K562 (cell line): ENCODE results near the gene CYP11A1. TPM values are rescaled to one million over a fixed set of nuclear protein-coding genes. Genes with fewer than 3 reads are reported as not detected.

Source experiments
- ARID1B ChIP-seq: fragments of 450-650 bp; IDR thresholded peaks from 2 replicates; pipeline ENCODE4 v1.6.1; 2016; ENCODE audit warnings: antibody characterized with exemption, mild to moderate bottlenecking, inconsistent platforms
- ATF6 ChIP-seq: sonication (generic); formaldehyde crosslinking; IDR thresholded peaks from 2 replicates; pipeline ENCODE4 v1.4.0; 2020; ENCODE audit warnings: mild to moderate bottlenecking, missing genetic modification reagents
- CC2D1A ChIP-seq: fragments of 450-650 bp; IDR thresholded peaks from 2 replicates; pipeline ENCODE4 v1.6.1; 2017; ENCODE audit warnings: mild to moderate bottlenecking
- CHD7 ChIP-seq: fragments of 200-600 bp; sonication (generic); IDR thresholded peaks from one replicate; pipeline ENCODE4 v1.6.1; 2012; ENCODE audit warnings: mild to moderate bottlenecking, low read depth, low read length, inconsistent platforms
- EHMT2 ChIP-seq: fragments of 450-650 bp; IDR thresholded peaks from 2 replicates; pipeline ENCODE4 v1.6.1; 2018; ENCODE audit warnings: antibody characterized with exemption
- ELF2 ChIP-seq: fragments of 250-450 bp; sonication (Bioruptor Pico); IDR thresholded peaks from 2 replicates; pipeline ENCODE4 v1.5.0; 2021; ENCODE audit warnings: mild to moderate bottlenecking
- EP300 ChIP-seq: IDR thresholded peaks from 2 replicates; pipeline ENCODE4 v1.6.1; 2012; ENCODE audit warnings: low read length, improper control_type of control experiment
- KLF10 ChIP-seq: fragments of 250-450 bp; sonication (Bioruptor Pico); IDR thresholded peaks from 2 replicates; pipeline ENCODE4 v1.6.1; 2021; ENCODE audit warnings: matching md5 sums
- LEF1 ChIP-seq: fragments of 450-650 bp; IDR thresholded peaks from 2 replicates; pipeline ENCODE4 v1.6.1; 2016; ENCODE audit warnings: mild to moderate bottlenecking
- NCOA1 ChIP-seq: fragments of 450-650 bp; IDR thresholded peaks from 2 replicates; pipeline ENCODE4 v1.6.1; 2016; ENCODE audit warnings: low read depth
- NCOR1 ChIP-seq: fragments of 450-650 bp; IDR thresholded peaks from 2 replicates; pipeline ENCODE4 v1.6.1; 2016; ENCODE audit warnings: mild to moderate bottlenecking, moderate library complexity
- NRF1 ChIP-seq, 2 experiments: fragments of 450-650 bp; IDR thresholded peaks in 1 of 2; conservative IDR thresholded peaks in 1 of 2; 2 replicates each; pipeline ENCODE4 v1.6.1; 2014; ENCODE audit warnings: mild to moderate bottlenecking in 2 of 2
- POLR2A ChIP-seq: fragments of 450-650 bp; conservative IDR thresholded peaks from 2 replicates; pipeline ENCODE4 v1.6.1; 2016
- RBM17 ChIP-seq: fragments of 200-400 bp; formaldehyde crosslinking; IDR thresholded peaks from 2 replicates; pipeline ENCODE4 v1.6.1; 2017; ENCODE audit warnings: low read depth, mild to moderate bottlenecking, low read length, borderline replicate concordance
- SETDB1 ChIP-seq: IDR thresholded peaks from one replicate; pipeline ENCODE4 v1.6.1; 2012; ENCODE audit warnings: low read length, control low read depth, inconsistent platforms
- XRCC4 ChIP-seq: IDR thresholded peaks from one replicate; pipeline ENCODE4 v1.6.1; 2011; ENCODE audit not compliant: insufficient read depth, insufficient read length; ENCODE audit errors: extremely low read depth
- ZBTB9 ChIP-seq: fragments of 450-650 bp; formaldehyde crosslinking; IDR thresholded peaks from 2 replicates; pipeline ENCODE4 v1.4.0; 2020; ENCODE audit warnings: mild to moderate bottlenecking, moderate library complexity
- ZNF586 ChIP-seq: fragments of 450-650 bp; formaldehyde crosslinking; conservative IDR thresholded peaks from 2 replicates; pipeline ENCODE4 v1.4.0; 2020; ENCODE audit warnings: mild to moderate bottlenecking, moderate library complexity
- polyA plus RNA-seq, 8 experiments: library from polyadenylated mRNA; depleted of rRNA in 4 of 8; stranded (reverse) in 5 of 8; unstranded in 3 of 8; fragments of >200 nt; fragmentation: Nextera tagmentation in 2 of 8; fragmentation: Illumina TruSeq in 1 of 8; extraction: Ambion mirVana in 2 of 8; extraction: Trizol in 1 of 8; gene quantifications; 2 replicates each; pipeline versions ENCODE4 v1.2.1 to v1.2.3, GENCODE V29; 2011 to 2014; ENCODE audit warnings: inconsistent platforms in 1 of 8, missing spikeins in 1 of 8
- total RNA-seq, 7 experiments: library from RNA; depleted of rRNA in 6 of 7; stranded (reverse); fragments of >200 nt in 6 of 7; fragmentation: Illumina TruSeq in 2 of 7; extraction: Trizol in 2 of 7; gene quantifications; 2 replicates each; pipeline versions ENCODE4 v1.2.1 to v1.2.3, GENCODE V29; 2011 to 2021; ENCODE audit warnings: low replicate concordance in 1 of 7

The CYP11A1 gene
- total and polyA plus RNA-seq, 9 of the 15 experiments (the other 6 are each of a cell fraction or from before 2014, with no cell fraction given) = 0.06 to 0.24 (median 0.10) TPM; not detected in 4

- no peak for TF ChIP-seq ZBTB9 (CRISPR knock-in tag)
- TF ChIP-seq KLF10 (CRISPR knock-in tag) = no peak
- TF ChIP-seq ATF6 (CRISPR knock-in tag) = no peak
- no peak for TF ChIP-seq ARID1B
- no peak for TF ChIP-seq POLR2A
- no peak for TF ChIP-seq NRF1 (conservative IDR thresholded peaks at IDR 0.05 in 1 of 2, IDR thresholded peaks at IDR 0.05 in 1 of 2)
- no peak; the same call in 1 of the 2 replicates for TF ChIP-seq NCOR1
- TF ChIP-seq ZNF586 (CRISPR knock-in tag) = no peak
- TF ChIP-seq ELF2 (CRISPR knock-in tag) = no peak
- no peak for TF ChIP-seq CC2D1A
- TF ChIP-seq LEF1 = peak; percentile 18; the same call in 1 of the 2 replicates
- peak; percentile 61 for TF ChIP-seq EP300
- TF ChIP-seq EHMT2 = no peak
- TF ChIP-seq XRCC4 = no peak
- TF ChIP-seq CHD7 = no peak
- TF ChIP-seq NCOA1 = no peak
- no peak for TF ChIP-seq SETDB1
- no peak for TF ChIP-seq RBM17
Observed at GRCh38 chr15:74392451-74392830, 25.0 kb upstream of the CYP11A1 start (continued).
